Activated CD4-positive, alpha-beta T cell treated with anti-CD3 and anti-CD28 coated beads, Interleukin-10, Interleukin-2, amounts not matched to agents 100 ng/mL and 50 ng/mL, durations not matched to agents 16 hours and 8 hours (primary cell): ENCODE results near the gene ERICH3.

Source experiments
- DNase-seq: peaks from one replicate; pipeline ENCODE4 v3.0.0-alpha.2; 2020

ERICH3 gene

DNA sequence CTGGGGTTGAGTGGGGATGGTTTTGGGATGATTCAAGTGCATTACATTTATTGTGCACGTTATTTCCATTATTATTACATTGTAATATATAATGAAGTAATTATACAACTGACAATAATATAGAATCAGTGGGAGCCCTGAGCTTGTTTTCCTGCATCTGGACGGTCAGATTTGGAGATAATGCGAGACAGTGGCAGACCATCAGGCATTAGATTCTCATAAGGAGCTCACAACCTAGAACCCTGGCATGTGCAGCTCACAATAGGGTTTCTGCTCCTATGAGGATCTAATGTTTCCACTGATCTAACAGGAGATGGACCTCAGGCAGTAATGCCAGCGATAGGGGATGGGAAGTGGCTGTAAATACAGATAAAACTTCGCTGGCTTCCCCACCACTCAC lies 83.3 kb downstream of the ERICH3 start:
- no peak for DNase-seq

DNA sequence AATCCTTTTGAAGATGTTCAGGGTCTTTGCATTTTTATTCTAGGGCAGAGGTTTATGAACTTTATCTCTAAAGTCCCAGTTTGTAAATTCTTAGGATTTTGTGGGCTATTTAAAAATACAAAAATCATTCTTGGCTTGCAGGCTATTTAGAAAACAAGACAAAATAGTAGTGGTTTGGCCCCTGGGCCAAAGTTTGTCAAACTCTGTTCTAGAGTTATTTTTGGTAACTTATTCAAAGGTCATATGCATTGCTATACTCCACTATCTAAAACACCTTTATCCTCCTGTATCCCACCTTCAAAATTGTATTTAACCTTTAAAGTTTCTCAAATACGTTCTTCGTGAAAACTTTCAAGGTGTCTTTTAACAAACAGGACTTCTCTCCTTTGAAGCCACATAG lies 85.7 kb downstream of the ERICH3 start:
- DNase-seq: no peak

- no peak for DNase-seq
Observed at GRCh38 chr1:74586253-74586897, 87.2 kb downstream of the ERICH3 start.

- DNase-seq: no peak
Observed at GRCh38 chr1:74584185-74584584, 89.4 kb downstream of the ERICH3 start.

DNA sequence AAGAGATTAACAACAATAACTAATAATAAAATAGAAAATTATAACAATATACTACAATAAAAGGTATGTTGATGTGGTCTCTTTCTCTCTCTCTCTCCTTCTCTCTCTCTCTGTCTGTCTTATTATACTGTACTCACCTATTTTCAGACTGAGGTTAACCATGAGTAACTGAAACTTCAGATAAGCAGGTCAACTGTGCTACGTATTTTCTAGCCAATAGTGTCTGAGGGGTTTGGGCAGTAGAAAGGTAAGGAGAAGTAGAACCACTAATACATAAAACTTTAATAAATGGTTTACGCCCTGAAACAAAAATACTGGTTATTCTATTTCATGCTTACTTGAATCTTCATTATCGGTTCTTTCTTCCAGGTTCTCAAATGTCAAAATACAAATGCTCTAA lies 90.2 kb downstream of the ERICH3 start:
- no peak for DNase-seq

GRCh38 chr1:74579425-74579824 lies 94.2 kb downstream of the ERICH3 start:
- peak; percentile 33 for DNase-seq

- no peak for DNase-seq
Observed at GRCh38 chr1:74578101-74578500, 95.5 kb downstream of the ERICH3 start.

DNA sequence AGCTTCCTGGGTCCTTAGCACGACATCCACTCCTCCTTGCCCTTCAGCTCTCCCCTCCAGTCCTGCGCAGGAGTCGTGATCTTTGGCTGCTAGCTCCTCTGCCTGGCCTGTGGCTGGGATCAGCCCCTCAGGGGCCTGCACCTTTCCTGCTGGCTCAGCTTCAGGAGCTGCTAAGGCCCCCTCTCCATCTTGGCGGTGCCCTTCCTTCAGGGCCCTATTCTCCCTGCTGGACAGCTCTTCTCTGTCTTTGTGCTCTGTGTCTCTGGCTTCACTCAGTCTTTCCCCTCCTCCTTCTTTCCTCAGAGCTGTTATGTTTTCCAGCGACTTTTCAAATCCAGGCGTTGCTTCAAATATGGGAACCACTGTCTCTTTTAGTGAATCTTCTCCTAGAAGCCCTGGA lies 101.7 kb downstream of the ERICH3 start:
- DNase-seq: no peak

- no peak for DNase-seq
Observed at GRCh38 chr1:74571493-74571800, 102.1 kb downstream of the ERICH3 start.

- DNase-seq: no peak
Observed at GRCh38 chr1:74570797-74571492, 102.6 kb downstream of the ERICH3 start.

DNA sequence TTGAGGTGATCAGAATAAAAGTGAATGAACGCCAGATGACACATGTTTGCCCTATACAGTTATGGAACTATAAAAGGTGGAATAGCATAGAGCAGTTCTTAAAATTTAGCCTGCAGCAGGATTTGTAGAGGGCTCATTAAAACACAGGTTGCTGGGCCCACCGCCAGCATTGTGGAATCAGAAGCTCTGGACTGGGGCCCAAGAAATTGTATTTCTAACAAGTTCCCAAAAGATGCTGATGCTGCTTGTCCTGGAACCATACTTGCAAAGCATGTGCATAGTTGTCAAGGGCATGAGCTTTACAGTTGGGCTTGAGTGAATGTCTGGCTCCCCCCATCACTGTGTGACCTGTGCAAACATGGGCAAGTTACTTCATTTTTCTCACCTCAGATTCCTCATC lies 123.7 kb downstream of the ERICH3 start:
- no peak for DNase-seq

- DNase-seq: no peak
Observed at GRCh38 chr1:74548961-74549750, 124.4 kb downstream of the ERICH3 start.

DNA sequence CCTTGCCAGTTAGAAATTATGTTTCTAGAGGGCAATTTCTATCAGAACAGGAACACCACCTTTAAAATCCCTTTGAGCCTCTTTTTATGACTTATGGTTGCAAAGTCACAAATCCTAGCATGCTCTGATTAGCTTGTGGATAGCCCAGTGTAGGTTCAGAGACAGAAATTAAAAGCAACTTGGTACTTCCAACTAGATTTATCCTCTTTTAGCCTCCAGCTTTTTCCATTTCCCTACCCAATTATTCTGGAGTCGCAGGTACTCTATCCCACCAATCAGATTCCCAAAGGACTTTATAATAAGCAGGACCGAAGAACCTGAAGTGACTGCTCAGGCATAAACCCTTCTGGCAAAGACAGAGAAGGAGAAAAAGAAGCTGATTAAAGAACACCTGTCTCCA lies 127.8 kb downstream of the ERICH3 start:
- DNase-seq: no peak

DNA sequence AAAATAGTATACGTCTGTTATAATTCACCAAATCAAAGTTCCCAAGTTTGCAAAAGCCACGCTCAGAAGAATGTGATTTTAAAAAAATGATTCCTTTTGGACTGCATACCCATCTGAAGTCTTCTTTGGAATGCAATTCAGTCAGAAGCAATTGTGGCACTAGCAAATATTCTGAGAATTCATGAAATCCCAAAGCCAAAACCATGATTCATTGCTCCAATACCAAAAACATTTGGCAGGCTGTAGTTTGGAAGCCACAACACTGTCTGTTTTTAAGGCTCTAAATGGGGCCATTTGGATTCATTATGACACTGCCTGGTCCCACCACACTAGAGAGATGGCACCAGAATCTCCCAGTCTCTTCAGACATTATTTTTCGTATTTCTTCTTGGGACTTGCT lies 139.4 kb downstream of the ERICH3 start:
- DNase-seq: no peak

- DNase-seq: no peak
Observed at GRCh38 chr1:74531796-74532195, 141.8 kb downstream of the ERICH3 start.

DNA sequence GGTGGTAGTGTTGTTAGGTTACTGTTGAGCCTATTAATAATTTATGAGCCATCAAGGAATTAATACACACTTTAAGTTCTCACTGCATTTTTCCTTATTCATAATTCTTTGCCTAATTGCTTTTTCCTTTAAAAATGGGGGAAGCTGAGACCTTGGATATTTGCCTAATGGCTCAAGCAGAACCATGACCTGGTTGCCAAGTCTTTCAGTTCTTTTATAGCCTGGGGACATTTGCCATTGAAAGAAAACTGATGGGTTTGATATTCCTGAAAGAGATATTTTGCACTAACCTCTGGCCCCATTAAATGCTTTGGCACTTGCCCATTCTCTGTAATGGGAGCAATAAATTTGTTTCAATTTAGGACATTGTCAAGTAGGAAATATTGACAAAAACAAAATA lies 142.7 kb downstream of the ERICH3 start:
- no peak for DNase-seq

DNA sequence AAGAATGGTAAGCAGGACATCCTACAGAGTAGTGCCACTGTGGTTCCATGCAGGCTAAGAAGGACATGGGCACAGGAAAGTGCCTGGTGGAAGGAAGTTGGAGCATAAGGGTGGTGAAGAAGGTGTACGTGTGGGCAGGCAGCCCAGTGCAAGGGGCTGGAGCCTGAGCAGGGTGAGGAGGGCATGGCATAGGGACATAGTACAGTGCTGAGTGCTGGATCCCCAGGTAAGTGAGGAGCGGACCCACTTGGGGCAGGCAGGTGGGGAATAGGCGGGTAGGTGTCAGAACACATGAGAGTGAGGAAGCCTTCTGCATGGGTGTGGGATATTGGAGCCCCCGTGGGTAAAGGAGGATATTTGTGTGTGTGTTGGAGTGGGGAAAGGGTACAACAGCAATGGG lies 145.5 kb downstream of the ERICH3 start:
- DNase-seq: no peak

DNA sequence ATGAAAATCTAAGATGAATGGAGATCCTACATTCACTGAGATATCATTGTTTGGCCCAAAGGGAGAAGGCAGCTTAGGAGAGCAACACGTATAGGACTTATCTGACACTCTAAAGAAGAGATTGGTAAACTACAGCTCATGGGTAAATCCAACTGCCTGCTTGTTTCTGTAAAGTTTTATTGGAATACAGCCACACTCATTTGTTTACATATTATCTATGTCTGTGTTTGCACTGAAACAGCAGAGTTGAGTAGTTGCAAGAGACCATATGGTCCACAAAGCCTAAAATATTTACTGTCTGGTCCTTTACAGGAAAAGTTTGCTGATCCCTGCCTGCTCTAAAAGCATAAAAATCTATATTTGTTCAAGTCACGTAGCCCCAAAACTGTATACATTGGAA lies 146.9 kb downstream of the ERICH3 start:
- DNase-seq: no peak

DNA sequence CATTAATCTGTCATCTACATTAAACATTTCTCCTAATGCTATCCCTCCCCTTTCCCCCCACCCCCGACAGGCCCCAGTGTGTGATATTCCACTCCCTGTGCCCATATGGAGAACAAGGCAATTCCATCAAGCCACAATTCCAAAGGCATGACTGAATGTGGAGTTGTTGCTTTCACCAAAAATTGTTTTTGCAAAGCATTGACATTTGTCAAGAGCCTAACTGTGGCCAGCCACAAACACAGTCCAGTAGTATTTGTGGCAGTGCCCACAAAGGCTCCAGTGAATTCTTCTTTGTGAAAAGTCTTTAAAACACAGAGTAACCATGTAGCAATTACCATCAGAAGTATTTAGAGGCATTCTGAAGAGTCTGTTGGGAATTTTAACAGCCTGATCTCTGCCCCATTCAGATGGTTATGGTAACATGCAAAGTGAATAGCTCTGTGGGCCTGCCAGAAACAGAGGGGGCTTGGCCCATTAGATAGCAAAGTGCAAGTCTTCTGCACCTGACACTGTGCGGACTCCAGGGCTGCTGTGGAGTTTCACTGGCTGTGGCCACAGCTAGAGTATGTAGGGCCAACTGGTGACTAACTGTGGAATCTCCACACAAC lies 149.6 kb downstream of the ERICH3 start:
- DNase-seq: no peak

DNA sequence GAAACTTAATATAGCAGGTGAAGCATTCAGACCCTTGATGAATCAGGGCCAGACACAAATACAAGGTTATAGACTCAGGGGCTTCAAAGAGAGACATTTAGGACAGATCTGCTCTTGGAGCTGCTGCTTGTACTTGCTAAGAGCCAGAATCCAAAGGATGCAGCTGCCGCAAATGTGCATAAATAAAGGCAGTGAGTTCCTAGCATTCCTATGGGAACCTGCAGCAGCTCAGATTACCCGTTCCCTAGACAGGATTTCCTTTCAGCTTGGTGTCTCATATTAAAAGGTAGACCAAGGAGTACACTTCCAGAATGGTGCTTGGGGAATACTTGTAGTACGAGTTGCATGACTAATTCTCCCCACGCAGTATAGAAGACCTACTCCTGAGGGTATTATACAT lies 151.4 kb downstream of the ERICH3 start:
- DNase-seq: no peak
